ENCODE measurements around the gene CRISPLD2.

CRISPLD2 gene

GRCh38 chr16:84810518-84811273 lies 9.1 kb upstream of the CRISPLD2 start:
- no peak for FAIRE-seq
- TF ChIP-seq POLR2A (IDR thresholded peaks at IDR 0.05; ENCODE audit: low read depth, low read length): no peak
- DNase-seq (ENCODE audit: insufficient read length, low spot score): no peak

DNA sequence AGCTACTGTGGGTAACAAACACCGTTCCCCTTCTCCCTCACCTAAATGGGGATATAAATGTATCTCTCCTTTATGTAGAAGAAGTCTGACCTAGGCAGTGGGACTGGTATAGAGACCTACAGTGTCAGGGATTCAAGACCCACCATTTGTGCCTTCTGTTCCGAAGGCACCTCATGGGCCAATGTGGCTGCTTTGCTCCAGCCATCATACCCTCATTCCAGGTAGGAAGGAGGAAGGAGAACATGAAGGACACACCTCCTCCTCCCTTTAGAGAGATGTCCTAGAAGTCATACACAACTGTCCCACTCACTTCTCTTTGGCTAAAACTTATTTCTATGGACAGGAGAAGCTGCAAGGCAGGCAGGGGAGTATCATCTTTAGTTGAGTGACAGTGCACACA lies 8.3 kb upstream of the CRISPLD2 start:
- no peak for DNase-seq (ENCODE audit: insufficient read length, low spot score)

GRCh38 chr16:84813141-84813934 lies 6.4 kb upstream of the CRISPLD2 start:
- DNase-seq (ENCODE audit: insufficient read length, low spot score): no peak
- TF ChIP-seq POLR2A (IDR thresholded peaks at IDR 0.05; ENCODE audit: low read depth, low read length): no peak
- no peak for FAIRE-seq

More for the DNA sequence above, 8.3 kb upstream of the CRISPLD2 start:
- TF ChIP-seq POLR2A (IDR thresholded peaks at IDR 0.05; ENCODE audit: low read depth, low read length): no peak
- FAIRE-seq: no peak

DNA sequence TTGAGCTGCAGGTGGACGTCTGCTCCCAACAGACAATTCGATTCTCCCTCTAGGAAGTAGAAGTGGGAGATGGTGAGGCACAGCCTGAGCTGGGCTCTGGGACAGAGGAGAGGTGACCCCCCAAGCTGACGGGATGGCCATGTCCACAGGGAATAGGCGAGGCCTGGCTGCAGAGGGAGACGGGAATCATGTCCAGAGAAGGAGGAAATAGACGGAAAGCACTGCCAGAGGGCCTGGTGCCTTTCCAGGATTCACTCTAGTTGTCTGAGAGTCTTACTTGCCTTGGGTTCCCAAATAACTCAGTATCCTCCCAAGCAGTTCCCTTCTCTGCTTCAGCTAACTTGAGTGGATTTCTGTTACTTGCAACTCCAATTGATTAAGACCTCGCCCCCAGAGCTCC lies 4.3 kb upstream of the CRISPLD2 start:
- DNase-seq (ENCODE audit: insufficient read length, low spot score): no peak
- no peak for TF ChIP-seq POLR2A (IDR thresholded peaks at IDR 0.05; ENCODE audit: low read depth, low read length)
- no peak for FAIRE-seq

GRCh38 chr16:84816023-84816422 lies 3.8 kb upstream of the CRISPLD2 start:
- FAIRE-seq: no peak
- no peak for TF ChIP-seq POLR2A (IDR thresholded peaks at IDR 0.05; ENCODE audit: low read depth, low read length)

GRCh38 chr16:84816485-84816884 lies 3.3 kb upstream of the CRISPLD2 start:
- no peak for TF ChIP-seq POLR2A (IDR thresholded peaks at IDR 0.05; ENCODE audit: low read depth, low read length)
- FAIRE-seq (no peak), DNase-seq (ENCODE audit: insufficient read length, low spot score) (no peak)

More at GRCh38 chr16:84816023-84816422, 3.8 kb upstream of the CRISPLD2 start:
- no peak for DNase-seq (ENCODE audit: insufficient read length, low spot score)

DNA sequence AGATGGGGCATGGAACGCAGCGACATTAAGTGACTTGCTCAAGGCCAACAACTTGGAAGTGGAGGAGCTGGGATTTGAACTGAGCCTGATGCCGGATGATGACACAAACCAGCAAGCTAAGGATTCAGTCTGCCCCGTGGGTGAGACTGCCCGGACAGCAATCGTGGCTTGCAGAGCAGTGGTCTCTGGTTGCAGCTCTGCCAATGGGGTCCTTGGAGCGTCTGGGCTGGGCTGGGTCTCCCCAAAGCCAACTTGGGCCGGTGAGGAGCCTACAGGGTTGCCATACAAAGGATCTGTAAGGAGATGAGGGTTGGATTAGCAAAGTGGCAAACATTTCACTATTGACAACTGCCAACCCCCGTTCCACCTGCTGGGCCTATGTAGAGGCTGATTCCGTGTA lies 2.6 kb upstream of the CRISPLD2 start:
- DNase-seq (ENCODE audit: insufficient read length, low spot score) (no peak), FAIRE-seq (no peak)
- TF ChIP-seq POLR2A (IDR thresholded peaks at IDR 0.05; ENCODE audit: low read depth, low read length): no peak

DNA sequence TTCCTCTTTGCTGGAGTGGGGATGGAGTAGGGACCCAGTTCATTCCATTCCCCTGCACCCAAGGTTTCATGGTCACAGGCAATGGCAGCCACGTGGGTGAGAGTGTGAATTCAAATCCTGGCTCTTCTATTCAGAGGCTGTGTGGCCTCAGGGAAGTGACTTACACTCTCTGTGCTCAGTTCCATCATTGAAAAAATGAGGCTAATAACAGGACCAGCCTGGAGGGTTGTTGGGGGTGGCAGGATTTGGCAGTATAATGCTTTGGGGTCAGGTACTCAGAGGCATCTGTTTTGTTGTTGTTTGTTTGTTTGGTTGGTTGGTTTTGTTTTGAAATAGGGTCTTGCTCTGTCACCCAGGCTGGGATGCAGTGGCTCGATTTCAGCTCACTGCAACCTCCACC lies 2.2 kb upstream of the CRISPLD2 start:
- no peak for TF ChIP-seq POLR2A (IDR thresholded peaks at IDR 0.05; ENCODE audit: low read depth, low read length)
- FAIRE-seq: no peak
- DNase-seq (ENCODE audit: insufficient read length, low spot score): no peak

DNA sequence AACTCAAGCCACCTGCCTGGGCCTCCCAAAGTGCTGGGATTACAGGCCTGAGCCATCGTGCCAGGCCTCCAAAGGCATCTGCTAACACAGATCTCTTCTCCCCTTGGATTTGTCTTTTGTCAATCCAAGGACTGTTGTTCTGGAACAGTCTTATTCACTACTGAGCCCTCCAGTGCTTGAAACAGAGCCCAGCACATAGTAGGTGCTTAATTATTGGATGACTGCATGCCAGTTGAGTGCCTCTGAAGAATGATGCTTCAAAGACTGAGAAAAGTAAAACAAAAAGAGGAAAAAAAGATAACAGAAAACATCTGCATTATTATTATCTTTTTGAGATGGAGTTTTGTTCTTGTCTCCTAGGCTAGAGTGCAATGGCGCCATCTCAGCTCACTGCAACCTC lies 1.7 kb upstream of the CRISPLD2 start:
- DNase-seq (ENCODE audit: insufficient read length, low spot score) (no peak), FAIRE-seq (no peak)
- TF ChIP-seq POLR2A (IDR thresholded peaks at IDR 0.05; ENCODE audit: low read depth, low read length): no peak

GRCh38 chr16:84818989-84819643 lies 669 bp upstream of the CRISPLD2 start:
- DNase-seq (ENCODE audit: insufficient read length, low spot score) (no peak), FAIRE-seq (no peak)
- no peak for TF ChIP-seq POLR2A (IDR thresholded peaks at IDR 0.05; ENCODE audit: low read depth, low read length)

GRCh38 chr16:84820305-84820684 lies 510 bp downstream of the CRISPLD2 start:
- no peak for TF ChIP-seq POLR2A (IDR thresholded peaks at IDR 0.05; ENCODE audit: low read depth, low read length)
- FAIRE-seq (no peak), DNase-seq (ENCODE audit: insufficient read length, low spot score) (no peak)

- FAIRE-seq (no peak), DNase-seq (ENCODE audit: insufficient read length, low spot score) (no peak)
- no peak for TF ChIP-seq POLR2A (IDR thresholded peaks at IDR 0.05; ENCODE audit: low read depth, low read length)
These were observed 986 bp downstream of the CRISPLD2 start for GRCh38 chr16:84820771-84821170.

DNA sequence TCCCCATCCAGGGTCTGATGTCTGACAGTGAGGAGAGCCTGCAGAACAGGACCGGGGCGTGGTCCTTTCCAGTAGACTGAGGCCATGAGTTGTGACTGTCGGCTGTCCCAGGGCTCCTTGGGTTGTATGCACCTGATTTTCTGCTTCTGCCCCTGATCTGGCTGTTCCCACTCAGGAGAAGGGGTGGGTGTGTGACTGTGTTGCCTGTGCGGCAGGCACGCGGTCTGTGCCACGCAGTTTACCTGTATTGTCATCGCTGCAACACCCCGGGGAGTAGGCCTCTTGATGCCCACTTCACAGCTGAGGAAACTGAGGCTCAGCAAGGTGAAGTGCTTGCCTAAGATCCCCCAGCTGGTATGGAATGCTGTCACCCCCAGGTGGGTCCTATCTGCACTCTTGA lies 1.4 kb downstream of the CRISPLD2 start:
- TF ChIP-seq POLR2A (IDR thresholded peaks at IDR 0.05; ENCODE audit: low read depth, low read length): no peak
- DNase-seq (ENCODE audit: insufficient read length, low spot score) (no peak), FAIRE-seq (no peak)

Measured in H54 (cell line).